GM10266 (cell line): Measurements from ENCODE around the gene SMIM35.

ENCODE experiments used
- DNase-seq: peaks from one replicate; pipeline ENCODE4 v3.0.0; 2012; ENCODE audit errors: extremely low spot score
- CTCF ChIP-seq: IDR thresholded peaks from 2 replicates; pipeline ENCODE4 v1.5.1; 2012; ENCODE audit warnings: mild to moderate bottlenecking, low read depth; ENCODE audit not compliant: control insufficient read depth, insufficient read depth; ENCODE audit errors: missing control alignments

Gene SMIM35

GRCh38 chr11:118056806-118057205, 30.0 kb downstream of the SMIM35 start:
- no peak for DNase-seq

GRCh38 chr11:118055966-118056365, 30.8 kb downstream of the SMIM35 start:
- no peak for DNase-seq
- no peak for TF ChIP-seq CTCF

More at GRCh38 chr11:118056806-118057205, 30.0 kb downstream of the SMIM35 start:
- TF ChIP-seq CTCF = no peak

DNA sequence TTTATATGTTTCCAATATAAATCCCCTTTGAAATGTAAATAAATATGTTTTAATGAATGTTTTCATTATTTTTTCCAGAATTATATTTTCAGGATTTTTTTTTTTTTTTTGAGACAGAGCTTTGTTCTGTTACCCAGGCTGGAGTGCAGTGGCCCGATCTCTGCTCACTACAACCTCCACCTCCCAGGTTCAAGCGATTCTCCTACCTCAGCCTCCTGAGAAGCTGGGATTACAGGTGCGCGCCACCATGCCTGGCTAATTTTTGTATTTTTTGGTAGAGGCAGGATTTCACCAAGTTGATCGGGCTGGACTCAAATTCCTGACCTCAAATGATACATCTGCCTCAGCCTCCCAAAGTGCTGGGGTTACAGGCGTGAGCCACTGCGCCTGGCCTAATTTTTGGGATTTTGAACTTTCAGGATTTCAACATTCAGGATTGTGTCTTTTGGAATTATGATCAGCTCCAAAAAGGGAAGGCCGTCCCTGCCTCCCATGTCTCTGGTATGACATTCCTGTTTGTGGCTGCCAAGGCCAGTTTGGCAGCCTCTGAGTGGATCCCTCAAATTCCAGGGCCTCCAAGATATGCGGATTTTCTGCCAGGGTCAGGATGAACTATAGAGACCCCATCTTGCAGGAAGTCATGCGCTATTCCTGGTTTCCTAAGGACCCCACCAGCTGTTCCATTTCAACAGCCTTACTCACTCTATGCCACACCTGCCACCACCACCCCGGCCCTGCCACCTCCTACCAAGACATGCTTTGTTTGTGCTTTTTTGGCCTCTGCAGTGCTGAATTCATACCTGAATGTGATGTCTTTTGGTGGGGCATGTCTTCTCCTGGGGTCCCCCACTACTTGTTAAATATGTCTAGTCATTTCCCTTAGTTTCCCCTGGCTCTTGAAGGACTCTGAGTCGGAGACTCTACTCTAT, 31.8 kb downstream of the SMIM35 start:
- no peak for TF ChIP-seq CTCF
- DNase-seq = no peak

DNA sequence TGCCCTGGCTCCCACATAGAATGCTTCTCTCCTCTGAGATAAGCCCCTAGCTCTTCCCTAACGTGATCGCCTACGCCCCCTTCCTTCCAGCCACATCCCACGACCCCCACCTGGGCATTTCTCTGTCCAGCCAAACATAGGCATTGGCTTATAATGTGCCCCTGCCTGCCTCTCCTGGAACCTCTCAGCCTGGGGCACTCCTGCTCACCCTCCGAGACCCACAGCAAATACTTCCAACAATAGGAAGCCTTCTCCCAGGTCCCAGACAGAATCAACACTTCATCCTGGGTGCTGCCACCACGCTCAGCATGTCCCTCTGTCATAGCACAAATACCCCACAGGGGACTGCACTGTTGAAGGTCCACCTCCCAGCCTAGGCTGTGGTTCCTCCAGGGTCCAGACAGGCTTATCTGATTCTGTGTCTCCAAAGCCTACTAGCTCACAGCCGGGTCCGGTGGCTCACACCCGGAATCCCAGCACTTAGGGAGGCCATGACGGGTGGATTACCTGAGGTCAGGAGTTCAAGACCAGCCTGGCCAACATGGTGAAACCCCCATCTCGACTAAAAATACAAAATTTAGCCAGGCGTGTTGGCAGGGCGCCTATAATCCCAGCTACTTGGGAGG, 34.1 kb downstream of the SMIM35 start:
- TF ChIP-seq CTCF = no peak
- no peak for DNase-seq

DNA sequence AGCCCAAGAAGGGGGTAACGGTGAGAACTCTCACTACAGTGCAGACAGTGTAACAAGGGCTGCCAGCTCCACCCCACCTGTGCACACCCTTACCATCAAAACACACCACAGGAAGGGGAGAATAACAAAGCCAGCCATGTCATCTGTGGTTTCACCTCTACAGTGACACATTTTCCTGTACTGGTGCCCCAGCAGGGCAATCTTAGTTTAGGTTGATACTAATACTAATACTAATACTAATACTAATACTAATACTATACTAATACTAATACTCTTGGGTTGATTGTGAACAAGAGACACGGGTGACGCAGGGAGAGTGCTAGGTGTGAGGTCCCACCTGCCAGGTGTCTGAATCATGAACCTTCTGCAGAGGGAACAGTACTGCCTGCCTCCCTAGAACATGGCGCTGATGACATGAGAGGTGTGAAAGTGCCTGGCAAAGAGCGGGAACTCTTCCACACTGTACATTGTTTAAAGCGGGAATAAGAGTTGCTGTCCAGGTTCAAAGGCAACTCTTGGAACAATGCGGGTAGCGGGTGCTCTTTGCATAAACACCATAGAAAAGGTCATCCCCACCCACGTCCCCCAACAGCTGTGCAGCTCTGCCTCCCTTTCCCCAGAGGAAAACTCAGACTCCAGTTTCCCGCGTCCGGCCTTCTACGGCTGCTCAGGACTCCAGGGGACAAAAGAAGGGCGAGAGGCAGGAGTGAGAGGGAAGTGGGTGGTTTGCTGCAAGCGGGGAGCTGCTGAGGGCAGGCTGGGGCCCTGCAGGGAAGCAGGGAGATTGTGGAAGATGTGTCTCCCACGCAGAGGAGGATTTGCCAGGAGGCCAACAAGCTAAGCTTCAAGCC, 34.9 kb downstream of the SMIM35 start:
- TF ChIP-seq CTCF = no peak
- no peak for DNase-seq

DNA sequence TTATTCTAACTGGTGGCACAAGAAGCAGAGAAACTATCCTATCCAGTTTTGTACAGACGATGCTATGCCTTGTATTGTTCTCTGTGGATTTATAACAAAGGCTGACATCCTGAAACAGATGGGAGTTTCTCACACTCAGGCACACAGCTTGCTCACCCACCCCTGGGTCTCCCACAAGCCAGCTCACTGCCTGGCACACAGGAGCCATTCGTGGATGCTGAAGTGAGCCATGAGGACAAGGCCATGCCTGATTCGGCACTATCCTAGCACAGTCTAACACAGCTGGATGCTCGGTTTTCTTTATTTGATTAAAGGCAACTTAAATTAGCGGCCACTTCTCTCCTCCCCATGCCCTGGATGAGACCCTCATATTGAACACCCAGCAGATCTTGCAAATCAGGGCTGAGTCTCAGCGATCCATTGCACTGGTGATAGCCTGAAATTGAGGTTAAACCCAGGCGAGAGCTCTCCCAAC, 35.6 kb downstream of the SMIM35 start:
- no peak for TF ChIP-seq CTCF
- no peak for DNase-seq
